Measurements from ENCODE around the gene SLC37A2. TPM values are rescaled to one million over a fixed set of nuclear protein-coding genes. Genes with fewer than 3 reads are reported as not detected.
"Not testable (repeated sequence)": the region's sequence is repeated elsewhere in the genome, so short reads cannot be mapped to it uniquely, and the experiment has no call there.

SLC37A2 gene
- total RNA-seq, 2 experiments from 2014 or later: 0.46 to 0.93 TPM

DNA sequence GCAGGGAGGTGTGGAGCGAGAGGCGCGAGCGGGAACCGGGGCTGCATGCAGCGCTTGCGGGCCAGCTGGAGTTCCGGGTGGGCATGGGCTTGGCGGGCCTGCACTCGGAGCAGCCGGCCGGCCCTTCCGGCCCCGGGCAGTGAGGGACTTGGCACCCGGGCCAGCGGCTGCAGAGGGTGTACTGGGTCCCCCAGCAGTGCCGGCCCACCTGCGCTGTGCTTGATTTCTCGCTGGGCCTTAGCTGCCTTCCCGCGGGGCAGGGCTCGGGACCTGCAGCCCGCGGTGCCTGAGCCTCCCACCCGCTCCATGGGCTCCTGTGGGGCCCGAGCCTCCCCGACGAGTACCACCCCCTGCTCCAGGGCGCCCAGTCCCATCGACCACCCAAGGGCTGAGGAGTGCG lies 26.4 kb downstream of the SLC37A2 start:
- H3K36me3 Mint-ChIP-seq; H3K9me3 Mint-ChIP-seq; H3K4me3 Mint-ChIP-seq; DNase-seq; H3K27me3 Mint-ChIP-seq; POLR2A ChIA-PET; H3K27ac Mint-ChIP-seq; H3K4me1 Mint-ChIP-seq (ENCODE audit: low read depth); intact Hi-C loops (cut with micrococcal nuclease): not testable (repeated sequence)
- CTCF ChIA-PET: interaction anchor here (2.1 to 3.3 kb wide), 2 partner anchors 53 to 256 kb away, joined by 6 to 34 read pairs; no protein-coding TSS in a partner anchor

DNA sequence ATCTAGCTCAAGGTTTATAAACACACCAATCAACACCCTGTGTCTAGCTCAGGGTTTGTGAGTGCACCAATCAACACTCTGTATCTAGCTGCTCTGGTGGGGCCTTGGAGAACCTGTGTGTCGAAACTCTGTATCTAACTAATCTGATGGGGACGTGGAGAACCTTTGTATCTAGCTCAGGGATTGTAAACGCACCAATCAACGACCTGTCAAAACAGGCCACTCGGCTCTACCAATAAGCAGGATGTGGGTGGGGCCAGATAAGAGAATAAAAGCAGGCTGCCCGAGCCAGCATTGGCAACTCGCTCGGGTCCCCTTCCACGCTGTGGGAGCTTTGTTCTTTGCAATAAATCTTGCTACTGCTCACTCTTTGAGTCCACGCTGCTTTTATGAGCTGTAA lies 27.0 kb downstream of the SLC37A2 start:
- H3K9me3 Mint-ChIP-seq; H3K27ac Mint-ChIP-seq; H3K27me3 Mint-ChIP-seq; POLR2A ChIA-PET; DNase-seq; H3K4me3 Mint-ChIP-seq; H3K4me1 Mint-ChIP-seq (ENCODE audit: low read depth); H3K36me3 Mint-ChIP-seq: not testable (repeated sequence)
- CTCF ChIA-PET: interaction anchor here (2.0 to 3.3 kb wide), 3 partner anchors 52 to 257 kb away, joined by 5 to 34 read pairs (median 6); no protein-coding TSS in a partner anchor
- intact Hi-C loops (cut with micrococcal nuclease): loop anchor here (5.0 kb wide), 2 partner anchors 52 to 317 kb away; no protein-coding TSS in a partner anchor

DNA sequence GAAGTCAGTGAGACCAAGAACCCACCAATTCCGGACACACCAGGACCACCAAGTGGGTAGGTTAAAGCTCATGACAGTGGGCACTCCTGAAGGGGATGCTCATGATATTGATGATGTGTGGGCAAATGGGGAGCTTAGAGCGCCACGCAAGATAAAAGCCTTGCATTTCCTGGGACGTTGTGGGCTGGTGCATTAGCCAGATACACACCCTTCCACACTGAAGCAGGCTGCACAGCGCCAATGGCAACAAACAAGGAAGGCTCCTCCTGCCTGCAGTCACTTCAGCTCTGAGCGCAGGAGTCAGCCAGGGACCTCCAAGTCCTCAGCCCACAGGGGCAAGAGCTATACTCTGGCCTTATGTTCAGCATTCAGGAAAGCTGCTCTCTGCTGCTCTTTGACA lies 27.7 kb downstream of the SLC37A2 start:
- CTCF ChIA-PET: interaction anchor here (0.7 to 3.3 kb wide), 10 partner anchors 12 to 313 kb away, joined by 3 to 34 read pairs (median 4); no protein-coding TSS in a partner anchor
- POLR2A ChIA-PET: no interaction called here
- H3K27ac Mint-ChIP-seq: no peak overlapping the region
- no peak overlapping the region for H3K4me3 Mint-ChIP-seq
- H3K4me1 Mint-ChIP-seq (ENCODE audit: low read depth): no peaks in the 10 kb centered on the region
- no peaks in the 10 kb centered on the region for H3K27me3 Mint-ChIP-seq
- no peaks in the 10 kb centered on the region for H3K9me3 Mint-ChIP-seq
- no peak for DNase-seq
- intact Hi-C loops (cut with micrococcal nuclease): loop anchor here (5.0 kb wide), 2 partner anchors 51 to 316 kb away; no protein-coding TSS in a partner anchor
- H3K36me3 Mint-ChIP-seq: peaks cover 1% of the 10 kb centered on the region

DNA sequence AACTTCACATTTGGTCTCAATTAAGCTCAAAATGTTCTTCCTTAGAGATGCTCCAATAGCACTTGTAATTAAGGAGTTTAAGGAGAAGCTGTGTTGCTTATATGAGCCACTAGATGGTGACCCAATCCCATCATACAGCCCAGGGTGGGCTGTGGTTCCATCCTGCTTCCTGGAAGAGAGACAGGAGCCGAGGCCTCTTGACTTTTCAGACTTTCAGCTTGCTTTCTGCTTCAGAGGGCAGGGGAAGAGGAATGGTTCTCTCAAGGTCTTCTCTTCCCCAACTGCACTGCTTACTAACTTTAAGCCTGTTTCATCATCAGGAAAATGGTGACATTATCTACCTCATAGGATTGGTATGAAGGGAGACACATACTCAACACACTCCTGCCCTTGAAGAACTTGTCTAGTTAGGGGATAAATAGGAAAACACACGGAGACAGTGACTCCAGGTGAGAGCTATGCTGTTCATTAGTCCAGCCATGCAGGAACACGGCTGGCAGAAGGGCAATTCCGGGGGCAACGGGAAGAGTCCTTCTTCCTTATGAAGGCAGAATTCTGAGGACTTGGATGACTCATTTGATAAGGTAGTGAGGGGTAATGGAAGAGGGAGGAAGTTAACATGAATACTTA lies 28.3 kb downstream of the SLC37A2 start:
- no peak for DNase-seq
- peaks cover 1% of the 10 kb centered on the region for H3K36me3 Mint-ChIP-seq
- H3K4me3 Mint-ChIP-seq: no peak overlapping the region
- ChIA-PET POLR2A (no interaction called here), CTCF (interaction anchor here (0.7 to 3.3 kb wide), 10 partner anchors 12 to 312 kb away, joined by 3 to 34 read pairs (median 4); no protein-coding TSS in a partner anchor)
- intact Hi-C loops (cut with micrococcal nuclease): loop anchor here (5.0 kb wide), 2 partner anchors 51 to 316 kb away; no protein-coding TSS in a partner anchor
- H3K4me1 Mint-ChIP-seq (ENCODE audit: low read depth): no peaks in the 10 kb centered on the region
- H3K27me3 Mint-ChIP-seq: no peaks in the 10 kb centered on the region
- H3K9me3 Mint-ChIP-seq: no peaks in the 10 kb centered on the region
- no peak overlapping the region for H3K27ac Mint-ChIP-seq

DNA sequence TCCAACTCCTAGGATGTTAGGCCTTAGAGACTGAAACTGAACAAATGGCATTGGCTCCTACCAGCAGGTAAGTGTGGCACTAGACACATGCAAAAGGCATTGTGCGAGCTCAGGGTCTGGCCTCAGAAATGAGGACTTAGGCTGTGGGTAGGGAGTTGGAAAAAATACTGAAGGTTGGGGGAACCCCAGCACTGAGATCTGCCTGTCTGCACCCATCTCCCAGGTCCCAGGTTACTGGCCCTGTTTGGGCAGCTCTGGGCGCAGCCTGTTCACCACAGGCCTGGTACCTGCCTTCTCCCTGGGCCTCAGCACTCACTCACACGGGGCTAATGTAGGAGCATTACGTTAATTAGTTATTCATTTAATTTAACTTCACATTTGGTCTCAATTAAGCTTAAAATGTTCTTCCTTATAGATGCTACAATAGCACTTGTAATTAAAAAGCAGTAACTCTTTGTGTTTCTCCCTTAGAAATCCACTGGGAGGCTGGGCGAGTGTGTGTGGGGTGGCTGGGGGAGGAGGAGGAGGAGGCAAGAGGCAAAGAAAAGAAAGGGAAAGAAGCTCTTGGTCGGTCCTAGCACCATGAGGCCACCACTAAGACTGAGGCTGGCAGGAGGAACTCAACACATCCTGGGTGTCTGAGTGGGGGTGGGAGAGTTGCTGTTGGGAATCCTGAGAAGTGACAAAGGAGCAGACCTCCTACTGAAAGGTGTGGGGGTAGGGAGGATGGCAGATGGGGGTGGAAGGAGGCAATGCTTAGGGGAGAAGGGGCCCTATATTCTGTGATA lies 29.0 kb downstream of the SLC37A2 start:
- Mint-ChIP-seq H3K27ac (no peak overlapping the region), H3K4me3 (no peak overlapping the region), H3K27me3 (no peaks in the 10 kb centered on the region), H3K4me1 (ENCODE audit: low read depth) (no peaks in the 10 kb centered on the region), H3K36me3 (peaks cover 1% of the 10 kb centered on the region), H3K9me3 (no peaks in the 10 kb centered on the region)
- DNase-seq: no peak
- intact Hi-C loops (cut with micrococcal nuclease): loop anchor here (5.0 kb wide), 2 partner anchors 50 to 315 kb away; no protein-coding TSS in a partner anchor
- ChIA-PET POLR2A (no interaction called here), CTCF (interaction anchor here (1.5 to 3.3 kb wide), 6 partner anchors 32 to 312 kb away, joined by 3 to 34 read pairs (median 6); no protein-coding TSS in a partner anchor)

DNA sequence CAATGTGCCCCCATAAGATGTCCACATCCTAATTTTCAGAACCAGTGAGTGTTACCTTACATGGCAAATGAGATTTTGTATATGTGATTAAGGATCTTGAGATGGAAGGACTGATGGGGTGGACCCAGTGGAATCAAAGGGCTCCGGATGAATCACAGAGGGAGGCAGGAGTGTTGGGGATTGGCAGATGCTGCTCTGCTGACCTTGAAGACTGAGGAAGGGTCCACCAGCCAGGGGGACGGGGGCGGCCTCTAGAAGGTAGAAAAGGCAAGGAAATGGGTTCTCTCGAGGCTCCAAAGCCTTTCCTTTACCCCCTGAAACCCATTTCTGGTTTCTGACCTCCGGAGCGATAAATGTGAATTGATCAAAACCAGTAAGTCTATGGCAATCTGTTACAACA lies 29.6 kb downstream of the SLC37A2 start:
- POLR2A ChIA-PET: no interaction called here

DNA sequence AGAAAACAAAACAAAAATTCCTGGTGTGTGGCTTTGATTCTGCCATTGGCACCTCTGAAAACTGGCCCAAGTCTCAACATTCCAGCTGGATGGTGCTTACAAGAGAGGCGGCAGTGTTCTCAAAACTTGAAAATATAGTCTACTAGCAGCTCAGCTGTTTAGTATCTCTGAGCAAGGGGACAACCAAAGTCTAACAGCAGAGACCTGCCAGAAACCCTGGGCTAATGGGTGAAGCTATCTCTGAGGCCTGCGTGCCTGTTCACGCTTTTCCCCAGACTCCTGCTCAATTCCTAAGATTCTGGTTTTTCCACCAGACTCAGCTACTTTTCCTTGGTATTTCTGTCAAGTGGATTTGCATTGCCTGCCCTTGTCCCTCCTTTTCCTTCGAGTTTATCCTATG lies 30.4 kb downstream of the SLC37A2 start:
- Mint-ChIP-seq H3K4me1 (ENCODE audit: low read depth) (no peaks in the 10 kb centered on the region), H3K27me3 (no peaks in the 10 kb centered on the region), H3K27ac (no peak overlapping the region), H3K4me3 (no peak overlapping the region), H3K36me3 (peaks cover 1% of the 10 kb centered on the region), H3K9me3 (no peaks in the 10 kb centered on the region)
- POLR2A ChIA-PET: no interaction called here
- CTCF ChIA-PET: interaction anchor here (3.3 kb wide), 1 partner anchor 31 kb away, joined by 16 read pairs; no protein-coding TSS in a partner anchor
- DNase-seq: no peak
- intact Hi-C loops (cut with micrococcal nuclease): loop anchor here (5.0 kb wide), 2 partner anchors 49 to 314 kb away; no protein-coding TSS in a partner anchor

More for the DNA sequence above, 29.6 kb downstream of the SLC37A2 start:
- H3K9me3 Mint-ChIP-seq: no peaks in the 10 kb centered on the region
- intact Hi-C loops (cut with micrococcal nuclease): loop anchor here (5.0 kb wide), 2 partner anchors 50 to 315 kb away; no protein-coding TSS in a partner anchor
- DNase-seq: no peak
- CTCF ChIA-PET: interaction anchor here (3.3 kb wide), 2 partner anchors 31 to 49 kb away, joined by 16 to 34 read pairs; no protein-coding TSS in a partner anchor
- H3K27me3 Mint-ChIP-seq: no peaks in the 10 kb centered on the region
- H3K36me3 Mint-ChIP-seq: peaks cover 1% of the 10 kb centered on the region
- H3K27ac Mint-ChIP-seq: no peak overlapping the region
- no peak overlapping the region for H3K4me3 Mint-ChIP-seq
- H3K4me1 Mint-ChIP-seq (ENCODE audit: low read depth): no peaks in the 10 kb centered on the region

DNA sequence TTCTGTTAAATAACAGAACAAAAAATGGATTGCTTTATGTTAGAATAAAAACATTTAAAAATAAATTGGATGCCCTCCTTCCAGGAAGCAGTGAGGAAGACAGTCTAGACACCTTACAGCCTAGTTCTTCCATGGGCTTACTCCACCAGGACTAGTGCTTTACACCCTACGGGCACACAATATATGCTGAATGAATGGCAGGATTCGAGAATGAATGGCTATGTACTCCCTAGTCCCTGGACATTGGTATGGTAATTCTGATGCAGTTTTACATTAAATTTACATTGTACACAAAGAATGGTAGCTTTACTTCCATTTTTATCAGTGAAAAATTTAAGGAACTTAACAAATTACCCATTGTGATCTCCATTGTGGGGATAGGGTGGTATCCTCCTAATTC lies 31.6 kb downstream of the SLC37A2 start:
- POLR2A ChIA-PET: no interaction called here
- no peaks in the 10 kb centered on the region for H3K9me3 Mint-ChIP-seq
- no peaks in the 10 kb centered on the region for H3K27me3 Mint-ChIP-seq
- CTCF ChIA-PET: interaction anchor here (0.6 to 1.1 kb wide), 2 partner anchors 29 to 197 kb away, joined by 3 to 4 read pairs; no protein-coding TSS in a partner anchor
- intact Hi-C loops (cut with micrococcal nuclease): loop anchor here (5.0 kb wide), 2 partner anchors 48 to 313 kb away; no protein-coding TSS in a partner anchor
- no peak overlapping the region for H3K27ac Mint-ChIP-seq
- H3K36me3 Mint-ChIP-seq: peaks cover 7% of the 10 kb centered on the region
- H3K4me1 Mint-ChIP-seq (ENCODE audit: low read depth): no peaks in the 10 kb centered on the region
- DNase-seq: no peak
- no peak overlapping the region for H3K4me3 Mint-ChIP-seq

DNA sequence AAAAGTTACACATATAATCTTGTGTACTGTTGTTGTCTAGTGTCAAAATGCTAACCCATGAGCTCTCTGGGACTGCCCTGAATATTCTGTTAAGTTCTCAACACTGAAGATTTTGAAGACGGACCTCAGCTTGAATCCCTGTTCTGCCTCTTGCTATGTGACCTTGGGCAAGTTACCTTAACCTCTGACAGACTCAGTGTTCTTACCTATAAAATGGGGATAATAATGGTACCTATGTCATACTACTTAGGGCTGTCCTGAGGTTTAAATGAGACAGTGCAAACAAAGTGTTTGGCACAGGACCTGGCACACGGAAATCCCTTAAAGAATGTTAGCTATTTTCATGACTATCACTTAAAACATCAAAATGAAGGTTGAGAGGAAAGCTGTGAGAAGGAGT lies 37.0 kb downstream of the SLC37A2 start:
- CTCF ChIA-PET: interaction anchor here (1.0 kb wide), 1 partner anchor 41 kb away, joined by 3 read pairs; no protein-coding TSS in a partner anchor
- peaks cover 28% of the 10 kb centered on the region for H3K36me3 Mint-ChIP-seq
- H3K4me1 Mint-ChIP-seq (ENCODE audit: low read depth): peaks cover 4% of the 10 kb centered on the region
- H3K27me3 Mint-ChIP-seq: no peaks in the 10 kb centered on the region
- H3K4me3 Mint-ChIP-seq: no peak overlapping the region
- DNase-seq: no peak
- H3K27ac Mint-ChIP-seq: no peak overlapping the region
- intact Hi-C loops (cut with micrococcal nuclease): no loop called here
- H3K9me3 Mint-ChIP-seq: no peaks in the 10 kb centered on the region
- POLR2A ChIA-PET: no interaction called here

DNA sequence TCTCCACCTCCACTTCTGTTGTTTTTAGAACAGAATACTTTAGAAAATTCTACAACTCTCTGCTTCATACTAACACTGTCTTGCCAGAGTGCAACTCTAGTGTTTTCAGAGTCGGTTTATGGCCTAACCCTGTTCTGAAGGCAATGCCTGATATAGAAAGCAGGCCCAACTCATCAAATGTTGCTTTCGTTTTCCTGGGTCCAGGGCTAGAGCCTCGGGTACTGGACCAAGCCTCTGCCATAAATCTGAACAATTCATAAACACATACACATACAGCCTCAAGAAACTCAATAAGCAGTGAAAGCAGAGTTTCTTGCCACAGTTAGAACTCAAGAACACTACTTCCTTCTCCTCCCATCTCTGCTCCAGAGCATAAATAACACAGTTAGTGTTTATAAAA lies 38.5 kb downstream of the SLC37A2 start:
- Mint-ChIP-seq H3K36me3 (peaks cover 28% of the 10 kb centered on the region), H3K9me3 (no peaks in the 10 kb centered on the region), H3K4me3 (no peak overlapping the region), H3K27ac (no peak overlapping the region), H3K4me1 (ENCODE audit: low read depth) (peaks cover 14% of the 10 kb centered on the region), H3K27me3 (no peaks in the 10 kb centered on the region)
- ChIA-PET CTCF (no interaction called here), POLR2A (no interaction called here)
- no peak for DNase-seq
- intact Hi-C loops (cut with micrococcal nuclease): no loop called here

DNA sequence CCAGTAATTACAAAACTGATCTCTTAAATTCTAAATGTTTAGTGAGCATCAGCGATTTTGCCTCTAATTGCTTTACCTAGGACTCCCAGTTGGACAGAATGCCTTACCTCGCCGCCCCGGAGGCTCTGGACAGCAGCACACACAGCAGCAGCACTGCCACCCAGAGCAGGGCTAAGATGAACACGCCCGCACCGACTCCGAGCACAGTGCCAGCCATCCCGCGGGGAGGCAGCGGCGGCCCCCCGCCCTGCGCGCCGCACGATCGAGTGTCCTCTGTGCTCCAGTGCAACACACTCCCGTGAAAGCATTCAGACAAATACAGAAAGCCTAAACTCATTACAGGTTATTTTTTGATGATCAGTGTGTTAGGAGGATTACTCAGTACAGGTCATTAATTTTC lies 38.9 kb downstream of the SLC37A2 start:
- Mint-ChIP-seq H3K4me3 (no peak overlapping the region), H3K9me3 (no peaks in the 10 kb centered on the region), H3K36me3 (peaks cover 28% of the 10 kb centered on the region), H3K4me1 (ENCODE audit: low read depth) (peaks cover 14% of the 10 kb centered on the region), H3K27me3 (no peaks in the 10 kb centered on the region), H3K27ac (no peak overlapping the region)
- intact Hi-C loops (cut with micrococcal nuclease): no loop called here
- ChIA-PET CTCF (interaction anchor here (2.0 kb wide), 1 partner anchor 11 kb away, joined by 4 read pairs; no protein-coding TSS in a partner anchor), POLR2A (no interaction called here)
- no peak for DNase-seq

DNA sequence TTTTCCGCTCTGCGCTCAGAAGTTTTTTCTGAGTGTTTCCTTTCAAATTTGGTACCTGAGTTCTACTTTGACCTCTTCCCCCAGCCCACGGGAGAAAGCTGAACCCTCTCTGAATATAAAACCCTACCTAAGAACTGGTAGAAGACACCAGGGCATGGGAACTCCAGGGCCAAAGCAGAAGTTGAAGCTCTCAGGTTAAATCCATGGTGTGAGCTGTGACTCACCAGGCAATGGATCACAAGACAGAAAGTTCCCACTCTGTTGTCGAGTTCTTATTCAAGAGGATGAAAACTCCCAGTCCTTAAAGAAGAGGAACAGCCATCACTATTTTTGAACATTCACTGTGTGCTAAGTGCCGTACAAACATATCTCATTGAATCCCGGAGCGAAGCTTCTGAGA lies 39.4 kb downstream of the SLC37A2 start:
- H3K27ac Mint-ChIP-seq: no peak overlapping the region
- no peaks in the 10 kb centered on the region for H3K9me3 Mint-ChIP-seq
- ChIA-PET POLR2A (no interaction called here), CTCF (interaction anchor here (1.8 to 2.0 kb wide), 2 partner anchors 11 to 40 kb away, joined by 4 read pairs; no protein-coding TSS in a partner anchor)
- intact Hi-C loops (cut with micrococcal nuclease): no loop called here
- no peak for DNase-seq
- peaks cover 14% of the 10 kb centered on the region for H3K4me1 Mint-ChIP-seq (ENCODE audit: low read depth)
- H3K4me3 Mint-ChIP-seq: no peak overlapping the region
- H3K27me3 Mint-ChIP-seq: no peaks in the 10 kb centered on the region
- H3K36me3 Mint-ChIP-seq: peaks cover 28% of the 10 kb centered on the region

All from activated CD4-positive, alpha-beta memory T cell treated with anti-CD3 and anti-CD28 coated beads for 36 hours (primary cell).